ENCODE data around the gene PDE4D. TPM values are rescaled to one million over a fixed set of nuclear protein-coding genes. Genes with fewer than 3 reads are reported as not detected.

PDE4D gene
- total RNA-seq, 2 donors from 2014 or later = 33.8 to 82.6 TPM

- ATAC-seq = no peak
- DNase-seq = no peak
- intact Hi-C loops (cut with DNase I) = no loop called here
Observed at GRCh38 chr5:59103303-59103702, 790.2 kb downstream of the PDE4D start.

- DNase-seq (no peak), ATAC-seq (no peak)
- intact Hi-C loops (cut with DNase I) = no loop called here
Observed at GRCh38 chr5:59102437-59102836, 791.1 kb downstream of the PDE4D start.

- ATAC-seq = no peak
- DNase-seq = no peak
- intact Hi-C loops (cut with DNase I) = no loop called here
Observed at GRCh38 chr5:59100875-59101274, 792.7 kb downstream of the PDE4D start.

DNA sequence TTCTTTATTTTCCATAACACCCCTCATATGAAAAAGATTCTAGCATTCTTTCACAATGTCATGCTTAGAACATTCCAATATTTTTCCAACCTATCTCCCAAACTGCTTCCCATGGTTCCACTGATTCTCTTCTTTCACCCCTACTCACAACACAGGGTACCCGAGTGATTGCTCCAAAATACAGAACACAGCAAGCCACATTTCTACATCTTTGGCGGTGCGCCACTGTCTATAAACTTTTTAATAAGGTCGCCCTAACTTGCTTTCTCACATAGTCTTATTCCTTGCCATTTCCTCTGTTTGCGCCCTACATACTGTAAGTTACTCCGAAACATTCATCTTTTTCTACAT is 793.6 kb downstream of the PDE4D start:
- DNase-seq (no peak), ATAC-seq (no peak)
- intact Hi-C loops (cut with DNase I) = loop anchor here in 1 of 2 donors (10.0 kb wide), 1 partner anchor 65 kb away; no protein-coding TSS in a partner anchor

- ATAC-seq (peak in 1 of 2 donors; percentile 44), DNase-seq (no peak)
- intact Hi-C loops (cut with DNase I) = loop anchor here in 1 of 2 donors (10.0 kb wide), 1 partner anchor 65 kb away; no protein-coding TSS in a partner anchor
Observed at GRCh38 chr5:59099270-59099994, 794.1 kb downstream of the PDE4D start.

DNA sequence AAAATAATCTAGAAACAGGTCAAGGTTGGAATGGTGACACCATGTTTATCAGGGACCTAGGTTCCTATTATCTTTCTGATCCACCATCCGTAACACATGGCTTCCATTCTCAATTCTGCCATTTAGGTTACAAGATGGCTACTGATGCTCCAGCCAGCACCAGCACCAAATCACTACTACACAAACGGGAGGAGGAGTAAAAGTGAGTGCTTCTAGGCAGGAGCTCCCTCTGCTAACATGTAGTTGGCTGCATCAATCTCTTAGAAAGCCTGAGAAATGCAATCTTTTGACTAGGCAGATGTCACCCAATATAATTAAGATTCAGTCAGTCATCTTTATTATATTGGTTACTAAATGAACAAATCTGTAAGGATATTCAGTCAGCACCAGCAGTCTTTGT is 794.8 kb downstream of the PDE4D start:
- DNase-seq (no peak), ATAC-seq (no peak)
- intact Hi-C loops (cut with DNase I) = loop anchor here in 1 of 2 donors (10.0 kb wide), 1 partner anchor 66 kb away; no protein-coding TSS in a partner anchor

GRCh38 chr5:59097712-59098111 is 795.8 kb downstream of the PDE4D start:
- no peak for ATAC-seq
- no peak for DNase-seq
- intact Hi-C loops (cut with DNase I) = loop anchor here in 1 of 2 donors (10.0 kb wide), 1 partner anchor 67 kb away; no protein-coding TSS in a partner anchor

DNA sequence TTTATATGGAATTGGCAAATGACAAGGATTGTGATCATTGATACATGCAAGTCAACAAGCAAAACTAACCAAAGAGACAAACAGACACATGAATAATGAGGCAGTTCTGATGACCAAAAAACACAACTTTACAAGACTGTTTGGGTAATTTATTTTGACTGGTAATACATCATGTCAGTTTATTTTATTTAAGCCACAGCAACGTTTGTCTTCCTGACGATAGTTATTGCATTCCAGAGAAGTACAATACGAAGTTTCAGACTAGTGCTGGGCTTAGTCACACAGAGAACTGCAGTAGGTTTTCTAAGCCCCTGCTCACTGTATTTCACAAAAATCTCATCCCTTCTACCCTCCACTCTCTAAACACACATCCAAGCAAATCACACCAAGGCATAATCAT is 796.4 kb downstream of the PDE4D start:
- no peak for DNase-seq
- intact Hi-C loops (cut with DNase I) = loop anchor here in 1 of 2 donors (10.0 kb wide), 1 partner anchor 68 kb away; no protein-coding TSS in a partner anchor
- ATAC-seq = no peak

GRCh38 chr5:59095480-59095879 is 798.0 kb downstream of the PDE4D start:
- intact Hi-C loops (cut with DNase I) = loop anchor here in 1 of 2 donors (10.0 kb wide), 1 partner anchor 69 kb away; no protein-coding TSS in a partner anchor
- no peak for DNase-seq

DNA sequence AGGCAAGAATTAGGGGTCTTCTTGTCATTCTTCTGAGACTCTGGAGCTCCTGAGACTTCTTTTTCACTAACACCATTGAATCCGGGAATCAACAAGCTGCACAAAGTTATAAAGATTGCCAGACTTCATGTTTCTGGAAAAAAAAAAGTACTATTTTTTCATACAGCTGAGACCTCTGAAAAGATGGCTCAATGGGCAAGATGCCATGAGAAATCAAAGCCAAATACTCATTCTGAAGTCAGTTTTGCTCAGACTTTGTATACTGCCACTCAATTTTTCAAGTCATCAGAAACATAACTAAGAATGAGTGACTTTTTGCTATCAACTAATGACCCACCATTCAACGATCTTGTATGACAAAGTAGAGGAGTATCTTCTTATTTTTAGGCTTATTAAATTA is 798.7 kb downstream of the PDE4D start:
- intact Hi-C loops (cut with DNase I) = loop anchor here in 1 of 2 donors (10.0 kb wide), 1 partner anchor 70 kb away; no protein-coding TSS in a partner anchor
- no peak for DNase-seq
- ATAC-seq = no peak

More at GRCh38 chr5:59095480-59095879, 798.0 kb downstream of the PDE4D start:
- no peak for ATAC-seq

GRCh38 chr5:59093329-59093728 is 800.2 kb downstream of the PDE4D start:
- intact Hi-C loops (cut with DNase I) = loop anchor here in 1 of 2 donors (10.0 kb wide), 1 partner anchor 71 kb away; no protein-coding TSS in a partner anchor
- peak in 1 of 2 donors; percentile 47 for ATAC-seq

GRCh38 chr5:59092758-59093157 is 800.8 kb downstream of the PDE4D start:
- intact Hi-C loops (cut with DNase I) = loop anchor here in 1 of 2 donors (10.0 kb wide), 1 partner anchor 72 kb away; no protein-coding TSS in a partner anchor
- no peak for DNase-seq
- peak in 1 of 2 donors; percentile 44 for ATAC-seq

More at GRCh38 chr5:59093329-59093728, 800.2 kb downstream of the PDE4D start:
- no peak for DNase-seq

GRCh38 chr5:59091965-59092364 is 801.6 kb downstream of the PDE4D start:
- DNase-seq (no peak), ATAC-seq (no peak)
- intact Hi-C loops (cut with DNase I) = loop anchor here in 1 of 2 donors (10.0 kb wide), 1 partner anchor 73 kb away; no protein-coding TSS in a partner anchor

- no peak for ATAC-seq
- intact Hi-C loops (cut with DNase I) = loop anchor here in 1 of 2 donors (10.0 kb wide), 1 partner anchor 74 kb away; no protein-coding TSS in a partner anchor
- DNase-seq = no peak
Observed at GRCh38 chr5:59090323-59090722, 803.2 kb downstream of the PDE4D start.

DNA sequence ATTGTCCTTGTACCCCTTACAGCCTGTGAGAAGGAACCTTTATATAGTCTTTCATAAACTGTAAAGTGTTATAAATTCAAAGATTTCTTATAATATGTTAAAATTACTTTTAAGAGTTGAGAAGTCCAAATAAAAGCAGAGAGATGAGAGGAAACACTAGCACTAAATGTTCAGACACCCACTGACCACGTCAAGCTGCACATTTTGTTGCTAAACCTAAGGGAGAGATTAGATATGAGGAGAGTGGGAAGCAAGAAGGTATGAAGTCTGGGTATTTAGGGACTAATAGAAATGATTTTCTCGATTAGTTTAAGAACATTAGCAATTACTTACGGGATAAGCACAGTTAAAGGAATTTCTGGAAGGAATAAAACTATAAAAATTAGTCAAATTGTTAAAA is 803.8 kb downstream of the PDE4D start:
- ATAC-seq (no peak), DNase-seq (no peak)
- intact Hi-C loops (cut with DNase I) = loop anchor here in 1 of 2 donors (5.0 to 10.0 kb wide), 2 partner anchors 52 to 75 kb away; no protein-coding TSS in a partner anchor

DNA sequence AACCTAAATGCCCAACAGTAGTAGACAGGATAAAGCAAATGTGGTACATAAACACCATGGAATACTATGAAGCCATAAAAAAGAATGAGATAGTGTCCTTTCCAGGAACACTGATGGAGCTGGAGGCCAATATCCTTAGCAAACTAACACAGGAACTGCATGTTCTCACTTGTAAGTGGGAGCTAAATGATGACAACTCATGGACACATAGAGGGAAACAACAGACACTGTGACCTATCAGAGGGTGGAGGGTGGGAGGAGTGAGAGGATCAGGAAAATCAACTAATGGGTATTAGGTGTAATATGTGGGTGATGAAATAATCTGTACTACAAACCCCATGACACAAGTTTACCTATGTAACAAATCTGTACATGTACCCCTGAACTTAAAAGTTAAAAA is 805.0 kb downstream of the PDE4D start:
- no peak for ATAC-seq
- intact Hi-C loops (cut with DNase I) = loop anchor here in 1 of 2 donors (5.0 kb wide), 1 partner anchor 51 kb away; no protein-coding TSS in a partner anchor

GRCh38 chr5:59086024-59086423 is 807.5 kb downstream of the PDE4D start:
- intact Hi-C loops (cut with DNase I) = loop anchor here in 1 of 2 donors (5.0 kb wide), 1 partner anchor 49 kb away; no protein-coding TSS in a partner anchor
- ATAC-seq (no peak), DNase-seq (no peak)

More for the DNA sequence above, 805.0 kb downstream of the PDE4D start:
- no peak for DNase-seq

- DNase-seq = no peak
- ATAC-seq = no peak
- intact Hi-C loops (cut with DNase I) = no loop called here
Observed at GRCh38 chr5:59081693-59082092, 811.8 kb downstream of the PDE4D start.

DNA sequence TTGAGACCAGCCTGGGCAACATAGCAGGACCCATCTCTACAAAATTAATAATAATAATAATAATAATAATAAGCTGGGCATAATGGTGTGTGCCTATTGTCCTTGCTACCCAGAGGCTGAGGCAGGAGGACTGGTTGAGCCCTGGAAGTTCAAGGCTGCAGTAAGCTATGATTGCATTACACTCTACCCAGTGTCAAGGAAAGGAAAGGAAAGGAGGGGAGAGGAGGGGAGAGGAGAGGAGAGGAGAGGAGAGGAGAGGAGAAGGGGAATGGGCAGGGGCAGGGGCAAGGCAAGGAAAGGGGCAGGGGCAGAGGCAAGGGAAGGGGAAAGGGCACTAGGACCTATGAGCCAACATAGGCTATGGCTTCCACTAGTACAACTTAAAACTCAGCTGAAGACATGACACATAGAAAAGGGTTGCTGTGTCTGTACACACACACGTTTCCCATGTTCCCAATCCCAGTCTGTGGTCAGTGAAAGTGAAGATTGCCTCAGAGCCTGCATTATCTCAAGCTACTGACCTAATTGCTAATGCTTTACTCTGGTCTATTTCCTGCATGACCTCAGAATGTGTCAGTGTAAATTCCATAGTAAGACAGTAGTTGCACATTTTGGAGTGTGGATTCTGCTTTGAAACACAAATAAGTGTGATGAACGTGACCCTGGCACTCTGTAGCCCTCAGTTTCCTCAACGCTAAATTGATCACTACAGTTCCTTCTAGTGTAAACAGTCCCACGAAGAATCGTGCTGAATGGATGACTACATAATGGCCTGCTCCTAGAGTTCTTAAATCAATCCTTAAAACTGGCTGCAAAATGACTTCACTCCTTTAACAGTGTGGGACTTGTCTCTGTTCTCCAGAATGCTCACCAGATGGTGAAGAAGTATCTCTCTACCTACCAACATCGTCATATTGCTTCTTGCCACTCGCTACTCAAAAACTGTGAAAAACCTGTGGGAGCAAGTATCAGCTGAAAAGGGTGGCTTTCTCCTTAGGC is 813.6 kb downstream of the PDE4D start:
- intact Hi-C loops (cut with DNase I) = no loop called here
- DNase-seq = no peak
- ATAC-seq = peak; percentile 90 to 99

Measured in left cardiac atrium (tissue), 4 donors.